Choroid plexus epithelial cell (primary cell): ENCODE results near the gene NBR1.
A peak's percentile ranks its signal among the peaks of the same experiment; 100 is the strongest.
"Not testable (repeated sequence)": the region's sequence is repeated elsewhere in the genome, so short reads cannot be mapped to it uniquely, and the experiment has no call there.

Experiments used
- DNase-seq: peaks from one replicate; pipeline ENCODE4 v3.0.0-alpha.2; 2010; ENCODE audit warnings: low read depth
- H3K4me3 ChIP-seq: 2 replicates; pipeline ENCODE4 v1.5.1; 2011; ENCODE audit warnings: low read depth, mild to moderate bottlenecking, control low read depth, low read length, moderate library complexity
- CTCF ChIP-seq: conservative IDR thresholded peaks from 2 replicates; pipeline ENCODE4 v1.5.1; 2011; ENCODE audit warnings: low read depth, mild to moderate bottlenecking, control low read depth, inconsistent platforms, low read length, moderate library complexity

Gene NBR1

GRCh38 chr17:43199633-43200032 lies 28.6 kb downstream of the NBR1 start:
- no peak overlapping the region for H3K4me3 ChIP-seq
- no peak for TF ChIP-seq CTCF
- no peak for DNase-seq

DNA sequence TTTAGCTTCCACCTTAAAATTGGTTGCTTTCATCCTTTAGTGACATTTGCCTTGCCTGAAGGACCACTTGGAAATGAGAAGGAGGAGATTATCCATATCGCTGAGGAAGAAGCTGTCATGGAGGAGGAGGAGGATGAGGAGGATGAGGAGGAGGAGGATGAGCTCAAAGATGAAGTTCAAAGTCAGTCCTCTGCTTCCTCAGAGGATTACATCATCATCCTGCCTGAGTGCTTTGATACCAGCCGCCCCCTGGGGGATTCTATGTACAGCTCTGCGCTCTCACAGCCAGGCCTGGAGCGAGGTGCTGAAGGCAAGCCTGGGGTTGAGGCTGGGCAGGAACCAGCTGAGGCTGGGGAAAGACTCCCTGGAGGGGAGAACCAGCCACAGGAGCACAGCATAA lies 29.1 kb downstream of the NBR1 start:
- TF ChIP-seq CTCF = peak; percentile 6
- no peak overlapping the region for H3K4me3 ChIP-seq
- DNase-seq = peak; percentile 41

DNA sequence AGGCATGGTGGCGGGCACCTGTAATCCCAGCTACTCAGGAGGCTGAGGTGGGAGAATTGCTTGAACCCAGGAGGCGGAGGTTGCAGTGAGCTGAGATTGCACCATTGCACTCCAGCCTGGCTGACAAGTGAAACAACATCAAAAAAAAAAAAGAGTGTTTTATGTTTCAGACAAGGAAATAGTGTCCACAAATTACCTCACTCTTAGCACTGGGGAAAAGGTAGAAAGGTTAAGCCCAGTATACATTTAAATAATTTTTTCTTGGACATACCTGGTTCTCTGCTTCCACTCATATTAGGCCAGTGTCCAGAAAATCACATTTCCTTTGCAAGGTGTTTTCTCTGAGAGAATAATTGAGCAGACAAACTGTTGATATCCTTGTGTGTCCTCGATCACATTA lies 32.0 kb downstream of the NBR1 start:
- DNase-seq, H3K4me3 ChIP-seq: not testable (repeated sequence)

DNA sequence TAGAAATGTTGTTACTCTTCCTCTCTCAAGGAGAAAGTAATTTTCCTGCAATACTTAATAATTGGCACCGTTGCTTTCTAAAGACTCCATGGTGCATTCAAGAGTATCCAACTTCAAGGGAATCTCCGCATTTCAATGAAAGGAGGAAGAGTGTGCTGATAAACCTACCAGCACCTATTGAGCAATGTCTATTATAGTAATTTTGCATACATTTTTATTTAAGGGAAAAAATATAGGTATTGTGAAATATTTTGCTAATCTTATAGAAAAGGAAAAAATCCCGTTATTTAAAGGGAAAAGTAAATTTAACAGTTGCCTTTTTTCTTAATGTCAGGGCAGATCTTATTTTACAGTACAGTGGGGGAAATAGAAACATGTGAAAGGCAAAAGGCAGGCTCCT lies 39.6 kb downstream of the NBR1 start:
- no peak for TF ChIP-seq CTCF
- no peak overlapping the region for H3K4me3 ChIP-seq
- no peak for DNase-seq

DNA sequence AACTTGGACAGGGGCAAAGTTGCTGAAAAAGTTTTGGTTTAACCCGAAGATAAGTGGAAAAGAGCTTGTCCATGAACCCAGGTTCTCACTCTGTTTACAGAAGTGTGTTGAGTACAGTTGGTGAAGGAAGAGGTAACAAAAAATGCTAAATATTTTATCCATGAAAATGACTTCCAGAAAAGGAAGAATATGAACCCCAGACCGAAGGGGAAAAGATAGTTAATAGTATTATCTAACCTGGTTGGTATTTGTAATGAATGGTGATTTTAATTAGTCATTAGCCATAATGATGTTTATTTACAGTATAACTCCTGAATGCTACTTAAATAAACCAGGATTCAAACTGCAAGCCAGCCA lies 40.1 kb downstream of the NBR1 start:
- peak; percentile 4 for DNase-seq
- TF ChIP-seq CTCF = no peak
- peak overlapping the region; percentile 74 for H3K4me3 ChIP-seq

GRCh38 chr17:43211480-43212402 lies 40.7 kb downstream of the NBR1 start, which contains the start of gene TMEM106A:
Gene TMEM106A (plus strand): TSS chr17:43211875. CDS start chr17:43213042, 1,167 bp downstream.
- TF ChIP-seq CTCF = peak; percentile 59
- peak; percentile 89 for DNase-seq

GRCh38 chr17:43212641-43213490 lies 41.9 kb downstream of the NBR1 start:
- DNase-seq = peak; percentile 31
- H3K4me3 ChIP-seq = peak overlapping the region; percentile 74
- no peak for TF ChIP-seq CTCF

More at GRCh38 chr17:43211480-43212402, 40.7 kb downstream of the NBR1 start, which contains the start of gene TMEM106A:
- H3K4me3 ChIP-seq = peak within 1 kb of the TSS; percentile 74
